ENCODE data around the gene SLC7A11. TPM values are rescaled to one million over a fixed set of nuclear protein-coding genes. Genes with fewer than 3 reads are reported as not detected.

The SLC7A11 gene
- 0.19 TPM for total RNA-seq
- long read RNA-seq = 0 reads

DNA sequence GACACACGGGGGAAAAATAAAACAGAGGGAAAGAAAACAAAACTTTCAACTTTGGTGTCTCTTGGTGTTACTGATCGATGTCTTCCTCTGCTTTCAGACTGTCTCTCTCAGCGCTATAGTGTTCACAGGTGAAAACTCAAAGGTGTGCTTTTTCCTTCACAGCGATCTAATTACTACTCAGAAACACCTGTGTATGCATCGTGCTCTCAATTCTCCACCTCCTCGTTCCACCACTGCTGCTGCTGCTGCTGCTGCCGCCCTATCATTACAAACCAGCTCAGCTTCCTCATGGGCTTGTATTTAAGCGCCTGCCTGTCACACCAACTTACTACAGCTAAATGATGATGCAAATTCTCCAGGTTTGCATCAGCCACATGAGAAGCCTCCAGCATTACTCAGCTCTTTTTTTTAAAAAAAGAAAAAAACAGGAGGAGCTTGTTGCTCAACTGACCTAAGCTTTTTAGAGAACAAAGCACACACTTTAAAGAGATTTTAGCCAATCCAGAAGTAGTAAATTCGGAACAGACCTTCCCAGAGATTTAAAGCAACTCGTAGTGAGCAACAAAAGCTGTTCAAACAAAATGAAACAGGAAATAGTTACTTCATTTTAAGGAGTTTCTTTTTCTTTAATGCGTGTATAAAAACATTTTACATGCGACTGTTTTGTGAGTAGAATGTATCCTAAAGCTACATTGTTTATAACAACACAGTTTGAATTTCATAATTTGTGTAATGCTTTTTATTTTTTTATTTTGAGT is at the start of gene SLC7A11:
Gene SLC7A11, minus strand, starts transcription at position 274 of the 758 bp plus-strand sequence. CDS start 280 bp downstream, outside the sequence.
- intact Hi-C loops (cut with DNase I) = no loop called here
- no peak for DNase-seq (ENCODE audit: low spot score)

DNA sequence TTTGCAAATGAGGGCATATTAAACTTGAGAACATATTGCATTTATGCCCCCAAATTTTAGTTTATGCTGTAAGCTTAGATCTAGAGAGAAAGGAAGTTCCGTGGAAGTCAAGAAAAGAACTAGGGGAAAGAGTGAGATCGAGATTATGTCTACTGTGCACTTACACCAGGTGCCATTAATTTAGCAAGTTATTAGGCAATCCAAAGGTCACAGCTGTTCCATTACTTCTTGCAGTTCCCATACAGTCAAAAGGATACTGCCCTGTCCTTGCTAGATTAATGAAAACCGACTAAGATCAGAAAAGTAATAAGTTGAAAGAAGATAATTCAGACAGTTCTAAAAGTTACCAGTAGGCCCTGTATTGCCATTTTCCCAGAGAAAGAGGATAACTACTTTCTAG is 49.3 kb upstream of the SLC7A11 start:
- intact Hi-C loops (cut with DNase I) = no loop called here

DNA sequence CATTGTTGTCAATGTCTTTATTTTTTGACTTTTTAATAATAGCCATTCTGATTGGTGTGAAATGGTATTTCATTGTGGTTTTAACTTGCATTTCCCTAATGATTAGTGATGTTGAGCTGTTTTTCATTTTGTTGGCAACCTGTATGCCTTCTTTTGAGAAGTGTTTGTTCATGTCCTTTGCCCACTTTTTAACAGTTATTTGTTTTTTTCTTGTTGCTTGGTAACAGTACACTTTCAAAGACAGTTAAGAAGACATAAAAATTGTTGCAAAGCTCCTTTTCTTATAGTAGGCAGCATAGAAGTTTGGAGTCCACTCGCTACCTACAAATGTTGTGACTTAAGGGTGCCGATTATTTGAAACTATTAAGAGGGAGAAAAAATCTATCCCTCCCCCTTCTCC is 48.7 kb upstream of the SLC7A11 start:
- intact Hi-C loops (cut with DNase I) = no loop called here

More for the DNA sequence above, 49.3 kb upstream of the SLC7A11 start:
- DNase-seq (ENCODE audit: low spot score) = no peak

DNA sequence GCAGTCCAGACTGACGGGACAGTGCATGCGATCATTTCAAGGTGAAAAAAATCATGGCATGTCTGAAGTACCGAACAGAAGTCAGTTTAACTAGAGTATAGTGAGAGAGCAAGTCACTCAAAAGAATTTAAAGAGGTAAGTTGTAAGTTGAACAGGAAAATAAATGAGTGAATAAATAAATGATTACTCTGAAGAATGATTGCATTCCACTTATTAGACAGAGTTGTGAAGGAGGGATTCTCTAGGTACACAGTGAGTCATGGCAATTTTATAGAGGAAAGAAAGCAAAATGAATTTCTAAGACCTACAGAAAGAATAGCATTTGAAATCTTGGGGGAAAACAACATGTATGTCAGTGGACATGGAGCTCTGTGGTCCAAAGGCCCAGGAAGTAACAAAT is 37.1 kb upstream of the SLC7A11 start:
- no peak for DNase-seq (ENCODE audit: low spot score)
- intact Hi-C loops (cut with DNase I) = no loop called here

More for the DNA sequence above, 48.7 kb upstream of the SLC7A11 start:
- no peak for DNase-seq (ENCODE audit: low spot score)

DNA sequence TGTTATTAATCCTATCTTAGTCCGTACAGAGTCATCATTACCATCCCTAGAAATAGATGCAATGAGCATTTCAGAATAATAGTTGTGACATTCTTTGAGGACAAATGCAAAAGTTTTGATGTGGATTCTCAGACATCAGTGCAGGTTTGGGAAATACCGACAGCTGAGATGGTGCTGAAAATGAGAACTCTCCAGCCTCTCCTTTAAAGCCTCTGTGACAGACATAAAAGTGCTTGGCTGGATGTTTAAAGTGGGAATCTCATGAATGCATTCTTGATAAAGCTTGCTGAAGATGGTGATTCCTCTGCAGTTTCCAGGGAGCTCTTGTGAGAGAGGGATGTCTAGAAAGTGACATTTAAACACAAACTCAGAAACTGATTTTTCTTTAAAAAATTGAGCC is 35.0 kb upstream of the SLC7A11 start:
- intact Hi-C loops (cut with DNase I) = no loop called here
- no peak for DNase-seq (ENCODE audit: low spot score)

DNA sequence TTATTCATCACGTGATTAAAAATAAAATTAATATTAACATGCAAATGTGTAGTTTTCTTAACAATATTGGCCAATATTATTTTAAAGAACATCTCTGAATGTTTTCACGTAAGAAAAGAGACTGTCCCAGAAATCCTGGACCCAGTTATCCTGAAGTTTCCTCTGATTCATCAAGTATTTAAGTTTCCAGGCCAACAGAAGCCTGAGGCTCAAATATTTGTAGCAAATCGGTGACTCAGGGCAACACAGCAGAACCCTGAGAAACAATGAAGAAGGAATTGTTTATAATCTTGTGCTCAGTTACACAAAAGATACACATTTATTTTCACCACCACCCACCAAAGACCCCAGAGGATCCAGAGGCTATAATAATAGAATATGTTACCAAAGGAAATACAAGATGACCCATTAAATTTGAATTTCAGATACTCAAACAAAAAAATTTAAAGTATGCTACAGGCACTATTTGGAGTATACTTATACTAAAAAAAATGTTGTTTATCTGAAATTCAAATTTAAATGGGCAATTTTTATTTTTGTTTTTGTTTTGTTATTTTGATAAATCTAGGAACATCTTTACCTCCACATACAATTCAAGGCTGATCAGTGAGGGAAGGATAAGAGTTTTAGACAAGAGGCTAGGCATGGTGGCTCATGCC is 33.9 kb upstream of the SLC7A11 start:
- intact Hi-C loops (cut with DNase I) = no loop called here
- DNase-seq (ENCODE audit: low spot score) = no peak

DNA sequence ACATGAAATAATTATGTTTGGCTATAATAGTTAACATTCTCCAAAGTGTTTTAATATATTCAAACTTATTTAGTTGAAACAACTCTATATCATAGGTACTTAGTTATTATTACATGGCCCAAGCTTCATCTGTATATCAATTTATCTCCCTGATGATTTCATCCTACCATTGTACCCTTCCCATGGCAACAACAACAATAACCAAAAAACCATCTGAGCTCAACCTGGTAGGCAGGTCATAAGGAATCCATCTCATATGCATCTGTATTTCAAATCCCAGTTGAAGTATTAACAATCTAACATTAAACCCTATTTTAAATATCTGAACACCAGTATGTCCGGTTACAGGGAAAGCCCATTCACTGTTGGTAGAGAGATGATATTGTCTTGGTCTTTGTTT is 33.1 kb upstream of the SLC7A11 start:
- DNase-seq (ENCODE audit: low spot score) = no peak
- intact Hi-C loops (cut with DNase I) = no loop called here

DNA sequence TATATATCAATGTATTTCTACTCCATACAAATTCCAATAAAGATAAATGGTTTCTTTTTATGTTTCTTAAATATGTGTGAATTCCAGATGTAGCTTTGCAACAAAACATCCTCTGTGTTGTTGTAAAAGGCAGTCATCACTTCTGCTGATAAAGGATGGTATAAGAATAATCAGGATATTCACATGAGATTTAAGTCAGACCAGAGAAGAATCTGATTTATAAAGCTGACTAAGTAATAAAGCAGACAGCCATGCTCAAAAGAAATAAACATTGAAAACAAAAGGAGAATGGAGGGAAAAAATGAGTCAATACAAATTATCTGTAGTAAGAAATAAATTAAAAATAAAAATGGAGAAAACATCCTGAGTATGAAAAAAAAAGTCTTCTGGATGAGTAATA is 27.0 kb upstream of the SLC7A11 start:
- intact Hi-C loops (cut with DNase I) = no loop called here
- DNase-seq (ENCODE audit: low spot score) = no peak

DNA sequence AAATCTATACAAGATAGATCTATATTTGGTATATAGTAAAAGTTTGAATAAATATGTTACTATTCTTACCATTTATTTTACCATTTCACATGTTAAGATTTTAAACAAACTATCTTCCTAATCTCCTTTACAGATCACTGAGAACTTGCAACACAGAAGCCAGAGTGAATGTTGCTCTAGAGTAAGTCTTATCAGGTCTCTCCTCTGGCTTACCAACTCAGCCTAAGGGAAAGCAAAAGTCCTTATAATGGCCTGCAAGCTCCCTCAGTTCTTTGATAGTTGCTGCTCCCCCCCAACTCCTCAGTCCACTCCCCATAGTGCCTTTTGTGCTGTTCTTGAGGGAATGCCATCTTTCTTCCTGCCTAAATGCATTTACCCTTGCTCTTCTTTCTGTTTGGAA is 25.7 kb upstream of the SLC7A11 start:
- intact Hi-C loops (cut with DNase I) = no loop called here
- no peak for DNase-seq (ENCODE audit: low spot score)

DNA sequence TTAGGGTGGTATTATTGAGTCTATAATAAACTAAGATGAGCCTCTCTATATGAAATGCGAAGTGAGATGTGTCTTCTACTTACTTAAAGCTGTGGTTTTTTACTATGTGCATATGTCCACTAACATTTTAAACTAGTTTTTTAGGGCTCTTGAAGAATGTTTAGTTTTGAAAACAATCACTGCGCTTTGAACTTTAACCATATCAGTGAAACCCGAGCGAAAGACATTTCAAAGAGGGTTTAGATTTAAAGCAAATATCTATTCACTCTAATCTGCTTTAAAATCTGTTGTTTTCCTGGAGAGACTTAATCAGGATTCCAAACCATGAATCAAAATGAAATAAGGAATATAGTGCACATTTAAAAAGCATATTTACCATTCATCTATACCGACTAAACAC is 24.8 kb upstream of the SLC7A11 start:
- intact Hi-C loops (cut with DNase I) = no loop called here
- DNase-seq (ENCODE audit: low spot score) = no peak

DNA sequence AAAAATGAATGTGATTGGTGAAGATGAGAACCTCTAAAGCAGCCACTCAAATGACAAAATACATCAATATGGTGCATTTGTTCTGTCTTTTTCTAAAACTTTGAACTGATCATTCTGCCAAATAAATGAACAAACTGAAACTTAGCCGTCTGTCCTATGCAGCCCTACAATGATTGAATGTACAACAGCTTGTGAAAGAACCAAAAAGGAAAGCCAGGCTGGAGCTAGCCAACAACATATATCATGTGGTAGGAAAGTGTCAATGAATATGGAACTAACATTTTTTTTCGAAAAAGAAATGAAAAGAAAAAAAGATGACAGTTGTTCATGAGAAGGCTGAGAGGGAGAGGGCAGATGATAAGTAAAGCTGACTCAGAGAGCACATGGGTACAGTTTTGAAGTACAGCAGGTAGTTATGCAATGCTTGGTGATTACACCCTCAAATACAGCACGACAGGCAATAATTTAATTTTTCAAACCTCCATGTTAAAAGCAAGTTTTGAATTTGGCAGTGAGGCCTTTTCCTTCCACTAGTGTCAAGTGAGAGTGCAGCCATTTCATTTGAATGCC is 21.2 kb upstream of the SLC7A11 start:
- DNase-seq (ENCODE audit: low spot score) = no peak
- intact Hi-C loops (cut with DNase I) = no loop called here

DNA sequence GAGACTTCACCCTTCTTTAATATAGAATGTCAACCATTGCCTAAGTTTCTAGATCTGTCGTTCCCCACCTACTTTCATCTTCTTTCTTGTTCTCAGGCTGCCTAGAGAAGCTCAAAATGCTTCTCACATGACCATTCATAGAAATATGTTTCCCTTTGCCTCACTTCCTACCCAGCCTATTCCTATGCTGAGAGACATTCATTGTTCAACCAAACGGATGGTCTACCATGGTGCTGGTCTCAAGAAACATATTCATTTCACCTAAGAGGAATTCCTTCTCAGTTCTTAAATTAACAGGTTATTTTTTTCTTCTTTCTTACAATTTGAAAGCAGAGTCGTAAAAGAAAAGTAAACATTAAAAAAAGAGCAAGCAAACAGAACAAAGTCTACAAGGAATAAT is 20.3 kb upstream of the SLC7A11 start:
- DNase-seq (ENCODE audit: low spot score) = no peak
- intact Hi-C loops (cut with DNase I) = no loop called here

DNA sequence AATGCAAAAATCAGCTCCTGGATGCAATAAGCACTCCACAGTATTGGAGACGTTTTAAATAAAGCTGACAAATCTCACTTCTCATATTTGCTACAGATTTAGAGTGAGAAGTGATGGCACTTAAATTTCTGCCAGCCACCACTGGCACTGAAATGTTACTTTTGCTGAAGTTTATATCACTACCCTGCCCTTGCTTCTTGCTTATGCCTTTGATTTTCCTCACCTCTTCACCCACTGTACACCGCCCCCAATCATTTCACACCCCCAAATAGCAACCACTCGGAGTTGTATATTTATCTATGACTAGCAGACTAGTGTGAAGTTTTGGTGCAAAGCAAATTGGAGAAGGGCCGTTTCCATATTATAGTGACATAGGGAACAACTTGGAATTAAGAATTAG is 19.9 kb upstream of the SLC7A11 start:
- intact Hi-C loops (cut with DNase I) = no loop called here
- DNase-seq (ENCODE audit: low spot score) = no peak

DNA sequence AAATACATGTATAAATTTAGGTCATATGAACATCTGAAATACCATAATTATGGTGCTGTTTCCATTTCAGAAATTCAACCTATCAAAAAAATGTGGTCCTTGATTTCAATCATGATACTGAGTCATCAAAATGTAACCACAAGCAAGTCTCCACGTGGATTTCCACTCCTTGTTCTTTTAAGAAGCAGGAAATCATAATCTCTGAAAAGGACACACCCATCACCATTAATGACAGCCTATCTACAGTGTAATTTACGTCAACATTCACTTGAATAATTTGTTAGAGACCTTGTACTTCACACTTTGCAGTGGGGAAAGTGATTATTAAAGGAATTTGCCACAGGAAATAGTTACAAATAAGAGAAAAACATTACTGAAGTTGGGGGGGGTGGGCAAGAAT is 17.7 kb upstream of the SLC7A11 start:
- DNase-seq (ENCODE audit: low spot score) = no peak
- intact Hi-C loops (cut with DNase I) = no loop called here

DNA sequence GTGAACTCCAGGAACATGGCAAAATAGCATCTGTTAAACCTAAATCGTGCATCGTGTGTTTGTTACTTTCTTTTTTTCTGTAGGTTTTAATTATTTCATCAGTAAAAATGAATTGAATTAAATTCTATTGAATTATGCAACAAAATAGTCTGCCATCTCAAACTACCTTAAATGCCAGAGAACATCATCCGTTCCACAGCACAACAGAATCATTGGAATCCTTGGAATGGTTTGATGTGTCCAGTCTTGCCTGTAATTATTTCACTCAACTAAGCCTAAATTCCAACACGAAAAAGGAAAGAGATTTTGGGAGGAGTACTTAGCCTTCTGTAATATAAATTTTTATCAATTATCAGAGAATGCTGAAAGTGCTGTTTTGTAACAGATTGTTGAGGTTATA is 17.1 kb upstream of the SLC7A11 start:
- intact Hi-C loops (cut with DNase I) = no loop called here
- DNase-seq (ENCODE audit: low spot score) = no peak

DNA sequence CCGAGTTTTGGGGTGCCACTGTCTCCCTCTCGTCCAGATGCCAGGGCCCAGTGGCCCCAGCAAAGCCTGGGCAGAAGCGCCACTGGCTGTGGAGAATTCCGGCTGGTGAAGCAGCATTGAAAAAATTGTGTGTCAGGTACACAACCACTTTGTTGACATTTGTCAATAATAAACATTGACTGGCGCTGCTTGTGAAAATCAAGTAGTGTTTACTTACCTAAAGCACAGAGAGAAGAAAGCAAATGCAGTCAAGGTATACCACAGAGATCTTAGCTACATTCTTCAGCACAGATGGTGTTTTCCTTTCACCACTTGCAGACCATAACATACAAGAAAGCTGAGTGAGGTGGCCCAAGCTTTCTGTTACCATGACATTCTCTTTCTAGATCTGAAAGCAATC is 14.5 kb upstream of the SLC7A11 start:
- intact Hi-C loops (cut with DNase I) = no loop called here
- DNase-seq (ENCODE audit: low spot score) = no peak

DNA sequence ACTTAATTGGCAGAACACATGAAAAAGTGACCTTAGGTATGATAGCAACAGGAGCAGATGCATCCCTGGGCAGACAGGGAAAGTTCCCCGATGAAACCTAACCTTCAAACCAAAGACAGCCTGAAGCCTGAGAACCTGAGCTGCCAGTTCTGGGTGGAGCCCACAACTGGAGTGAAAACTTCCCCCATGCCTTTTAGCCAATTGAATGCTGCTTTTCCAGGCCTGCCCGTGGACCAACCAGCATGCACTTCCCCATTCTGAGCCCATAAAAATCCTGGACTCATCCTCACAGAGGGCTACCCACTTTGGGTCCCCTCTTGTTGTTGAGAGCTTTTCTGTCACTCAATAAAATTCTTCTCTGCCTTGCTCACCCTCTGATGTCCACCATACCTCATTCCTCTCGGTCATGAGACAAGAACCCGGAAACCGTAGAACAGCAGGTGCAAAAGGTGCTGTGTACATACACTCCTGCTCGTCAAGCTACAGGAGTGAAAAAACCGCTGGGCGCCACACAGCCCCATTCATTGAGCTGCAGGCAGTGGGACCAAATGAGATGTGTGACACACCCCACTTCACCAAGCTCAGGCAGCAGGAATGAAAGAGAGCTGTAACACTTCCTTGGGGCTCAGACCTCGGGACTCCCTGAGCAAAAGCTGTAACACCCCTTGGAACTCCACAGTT is 13.9 kb upstream of the SLC7A11 start:
- intact Hi-C loops (cut with DNase I) = no loop called here
- no peak for DNase-seq (ENCODE audit: low spot score)

DNA sequence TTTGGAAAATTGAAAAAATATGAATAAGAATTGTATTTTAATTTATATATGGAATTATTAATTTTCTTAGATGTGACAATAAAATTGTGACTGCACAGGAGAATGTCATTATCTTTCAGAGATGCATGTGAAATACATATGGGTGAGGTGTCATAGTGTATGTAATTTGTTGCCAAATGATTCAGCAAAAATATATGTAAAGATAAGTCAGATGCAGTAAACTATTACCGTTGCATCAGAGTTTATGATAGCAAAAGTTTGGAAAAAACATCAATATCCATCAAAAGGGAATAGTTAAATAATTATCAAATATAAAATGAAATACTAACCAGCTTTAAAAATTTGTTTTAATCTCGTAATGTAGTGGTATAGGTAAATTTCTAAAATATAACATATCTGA is 10.4 kb upstream of the SLC7A11 start:
- intact Hi-C loops (cut with DNase I) = no loop called here
- DNase-seq (ENCODE audit: low spot score) = no peak

DNA sequence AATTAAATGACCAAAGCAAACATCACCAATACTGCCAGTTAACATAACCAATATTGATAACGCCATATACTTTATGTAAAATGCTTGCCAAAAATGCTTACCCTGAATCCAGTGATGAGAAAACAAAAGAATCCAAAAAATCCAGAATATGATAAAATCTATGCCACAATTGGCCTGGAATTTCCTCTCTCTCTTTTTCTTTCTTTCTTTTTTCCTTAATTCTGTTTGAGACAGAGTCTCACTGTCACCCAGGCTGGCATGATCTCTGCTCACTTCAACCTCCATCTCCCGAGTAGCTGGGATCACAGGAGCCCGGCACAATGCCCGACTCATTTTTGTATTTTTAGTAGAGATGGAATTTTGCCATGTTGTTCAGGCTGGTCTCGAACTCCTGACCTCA is 9.8 kb upstream of the SLC7A11 start:
- intact Hi-C loops (cut with DNase I) = no loop called here
- DNase-seq (ENCODE audit: low spot score) = no peak

DNA sequence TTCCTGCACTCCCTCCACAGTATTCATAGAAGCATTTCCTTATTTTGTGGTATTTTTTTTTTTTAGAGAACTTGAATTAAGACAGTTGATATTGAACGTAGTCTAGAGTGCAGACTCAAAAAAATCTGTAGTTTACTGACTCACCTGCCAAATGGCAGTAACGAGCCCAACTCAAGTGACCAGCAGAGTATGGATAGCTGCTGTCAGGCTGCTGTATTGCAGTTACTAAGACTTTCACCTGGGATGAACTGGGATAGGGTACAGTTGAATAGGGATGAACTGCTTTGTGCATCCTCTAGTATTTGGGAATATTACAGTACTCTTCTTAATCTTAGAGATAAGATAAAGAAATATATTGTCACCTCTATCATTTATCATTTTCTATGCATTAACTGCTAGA is 7.0 kb upstream of the SLC7A11 start:
- intact Hi-C loops (cut with DNase I) = no loop called here

DNA sequence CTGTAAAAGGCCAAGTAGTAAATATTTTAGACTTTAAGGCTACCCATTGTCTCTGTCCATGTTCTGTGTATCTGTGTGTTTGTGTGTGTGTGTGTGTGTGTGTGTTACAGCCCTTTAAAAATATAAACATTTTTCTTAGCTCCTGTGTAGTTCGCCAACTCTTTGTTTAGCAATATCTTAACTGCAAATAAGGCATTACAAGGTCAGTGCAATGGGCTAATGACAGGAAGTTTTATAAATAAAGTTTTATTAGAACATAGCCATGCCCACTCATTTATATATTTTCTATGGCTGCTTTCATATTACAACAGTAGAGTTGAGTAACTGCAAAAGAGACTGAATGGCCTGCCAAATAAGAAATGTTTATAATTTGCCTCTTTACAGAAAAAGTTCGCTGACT is 5.9 kb upstream of the SLC7A11 start:
- DNase-seq (ENCODE audit: low spot score) = no peak
- intact Hi-C loops (cut with DNase I) = no loop called here

More for the DNA sequence above, 7.0 kb upstream of the SLC7A11 start:
- no peak for DNase-seq (ENCODE audit: low spot score)

Data from cardiac septum (tissue), 1 donor.